GM19351 (cell line): Measurements from ENCODE around the gene PLEKHM3.

Experiments
- ATAC-seq: cut with Tn5 transposase; IDR thresholded peaks from one replicate; pipeline ENCODE4 v1.9.1; 2021; ENCODE audit warnings: mild to moderate bottlenecking, moderate library complexity; ENCODE audit not compliant: unreplicated experiment

Gene PLEKHM3

DNA sequence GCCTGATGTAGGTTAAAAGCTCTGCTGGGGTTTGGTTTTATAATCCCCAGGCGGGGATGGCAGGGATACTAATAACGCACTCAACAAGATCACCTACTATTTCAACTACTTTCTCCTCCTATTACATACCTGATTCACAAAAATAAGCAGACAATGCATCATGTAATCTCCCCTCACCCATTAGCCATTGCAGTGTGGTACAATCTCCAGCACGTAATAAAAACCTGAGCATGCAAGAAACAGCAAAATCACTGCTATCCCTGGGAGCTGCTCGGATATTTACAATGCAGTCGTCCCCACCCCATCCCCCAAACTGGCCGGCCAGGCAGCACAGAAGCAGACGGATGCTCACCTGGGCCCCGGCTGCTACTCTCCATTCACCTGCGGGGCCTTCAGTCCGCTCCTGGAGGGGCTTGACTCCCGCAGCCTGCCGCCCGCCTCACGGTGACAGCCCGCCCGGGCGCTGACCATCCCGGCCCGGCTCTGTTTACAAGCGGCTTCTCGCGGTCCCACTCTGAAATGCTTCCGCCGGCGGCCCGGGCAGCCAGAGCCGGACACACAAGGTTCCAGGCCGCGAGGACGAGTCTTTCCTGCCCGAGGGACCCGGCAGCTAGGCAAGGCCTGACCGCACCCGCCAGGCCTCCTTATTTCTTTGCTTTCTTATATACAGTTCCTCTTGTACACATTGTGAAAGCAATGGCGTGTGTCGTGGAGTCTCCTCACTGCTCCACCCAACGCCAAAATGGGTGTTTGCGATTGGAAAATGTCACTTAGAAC lies at the start of gene PLEKHM3:
PLEKHM3 (minus strand) TSS at position 491 of the 777 bp plus-strand sequence. CDS start 23,888 bp downstream, outside the sequence.
- ATAC-seq: peak; percentile 88

- ATAC-seq: no peak
These were observed 49.5 kb upstream of the PLEKHM3 start for GRCh38 chr2:208074610-208075356.

DNA sequence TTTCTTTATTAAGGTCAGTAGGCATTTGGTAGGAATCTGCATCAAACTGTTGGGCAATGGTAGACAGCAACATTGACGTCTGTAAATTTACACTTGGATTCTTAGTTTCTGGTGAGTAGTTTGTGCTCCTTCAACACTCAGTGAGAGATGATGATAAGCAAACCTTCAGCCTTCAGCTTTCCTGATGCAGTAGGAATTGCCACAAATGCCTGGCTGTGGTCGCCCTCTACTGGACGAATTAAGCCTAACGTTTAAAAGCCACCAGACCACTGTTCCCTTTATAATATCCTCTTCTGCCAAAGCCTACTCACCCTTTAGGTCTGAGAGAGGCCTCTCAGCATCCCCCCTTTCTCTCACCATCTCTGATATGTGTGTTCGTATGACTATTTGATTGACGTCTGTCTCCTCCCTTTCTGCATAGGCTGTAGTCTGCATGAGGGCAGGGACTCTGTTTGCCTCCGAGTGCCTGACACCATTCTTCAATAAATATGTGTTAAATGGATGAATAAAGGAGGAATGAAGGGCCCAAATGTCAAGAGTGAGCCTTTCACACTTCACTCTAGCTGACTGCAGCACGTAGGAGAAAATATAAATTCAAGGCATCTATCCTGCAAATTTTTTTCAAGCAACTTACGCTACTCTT lies 47.0 kb upstream of the PLEKHM3 start:
- peak; percentile 97 for ATAC-seq

- ATAC-seq: no peak
These were observed 43.9 kb upstream of the PLEKHM3 start for GRCh38 chr2:208069186-208069585.

- ATAC-seq: no peak
These were observed 40.7 kb upstream of the PLEKHM3 start for GRCh38 chr2:208066016-208066415.

- ATAC-seq: no peak
These were observed 40.1 kb upstream of the PLEKHM3 start for GRCh38 chr2:208065476-208065875.

- ATAC-seq: peak; percentile 99
These were observed 39.1 kb upstream of the PLEKHM3 start for GRCh38 chr2:208064220-208064961.

DNA sequence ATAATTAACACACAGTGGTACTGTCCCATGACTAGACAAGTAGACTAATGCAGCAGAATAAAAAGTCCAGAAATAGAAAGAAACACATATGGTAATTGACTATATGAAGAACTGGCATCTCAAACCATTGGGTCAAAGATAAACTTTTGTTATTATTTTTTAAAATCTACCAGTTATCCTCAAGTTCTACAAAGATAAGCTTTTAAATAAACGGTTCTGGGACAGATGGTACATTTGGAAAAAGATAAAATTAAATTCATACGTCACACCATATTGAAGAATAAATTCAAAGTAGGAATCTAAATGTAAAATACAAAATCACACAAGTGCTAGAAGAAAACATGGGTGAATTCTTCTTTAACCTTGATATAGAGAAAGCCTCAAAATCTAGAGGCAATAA lies 37.6 kb upstream of the PLEKHM3 start:
- no peak for ATAC-seq

GRCh38 chr2:208062113-208062512 lies 36.8 kb upstream of the PLEKHM3 start:
- ATAC-seq: no peak

DNA sequence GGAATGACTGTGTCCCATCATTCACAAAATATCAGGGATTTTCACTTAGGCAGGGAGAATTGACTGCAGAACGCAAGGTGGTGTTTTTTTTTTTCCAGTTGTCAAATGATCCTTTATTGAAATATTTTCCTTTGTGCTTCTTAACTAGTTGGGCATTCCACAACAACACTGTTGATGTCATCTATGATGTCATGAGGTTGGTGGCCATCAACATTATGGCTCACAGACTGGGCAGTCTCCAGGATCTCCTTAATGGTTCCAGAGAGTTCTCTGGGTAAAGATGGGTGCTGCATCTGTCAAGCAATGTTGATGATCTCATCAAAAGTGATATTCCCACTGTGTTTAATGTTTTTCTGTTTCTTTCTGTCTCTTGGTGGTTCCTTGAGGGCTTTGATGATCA lies 31.8 kb upstream of the PLEKHM3 start:
- ATAC-seq: no peak

- ATAC-seq: no peak
These were observed 24.1 kb upstream of the PLEKHM3 start for GRCh38 chr2:208049441-208049840.

- no peak for ATAC-seq
These were observed 23.7 kb upstream of the PLEKHM3 start for GRCh38 chr2:208049006-208049405.

DNA sequence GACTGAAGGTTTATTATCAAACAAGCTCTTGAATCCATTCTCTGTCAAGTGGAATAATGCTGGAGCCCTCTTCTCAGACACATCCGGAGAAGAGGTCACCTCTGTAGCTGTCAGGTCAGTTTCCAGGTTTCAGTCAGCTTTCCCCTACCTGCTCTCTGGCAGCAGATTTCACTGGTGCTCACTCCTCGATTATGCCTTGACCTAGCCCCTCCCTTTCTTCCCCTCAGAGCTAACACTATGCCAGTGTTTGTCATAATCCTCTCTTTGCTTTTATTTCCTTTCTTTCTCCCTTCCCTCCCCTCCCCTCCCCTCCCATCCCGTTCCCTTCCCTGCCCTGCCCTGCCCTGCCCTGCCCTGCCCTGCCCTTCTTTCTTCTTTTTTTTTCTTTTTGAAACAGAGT lies 22.5 kb upstream of the PLEKHM3 start:
- no peak for ATAC-seq

- no peak for ATAC-seq
These were observed 21.4 kb upstream of the PLEKHM3 start for GRCh38 chr2:208046686-208047085.

- no peak for ATAC-seq
These were observed 17.1 kb upstream of the PLEKHM3 start for GRCh38 chr2:208042450-208042849.

DNA sequence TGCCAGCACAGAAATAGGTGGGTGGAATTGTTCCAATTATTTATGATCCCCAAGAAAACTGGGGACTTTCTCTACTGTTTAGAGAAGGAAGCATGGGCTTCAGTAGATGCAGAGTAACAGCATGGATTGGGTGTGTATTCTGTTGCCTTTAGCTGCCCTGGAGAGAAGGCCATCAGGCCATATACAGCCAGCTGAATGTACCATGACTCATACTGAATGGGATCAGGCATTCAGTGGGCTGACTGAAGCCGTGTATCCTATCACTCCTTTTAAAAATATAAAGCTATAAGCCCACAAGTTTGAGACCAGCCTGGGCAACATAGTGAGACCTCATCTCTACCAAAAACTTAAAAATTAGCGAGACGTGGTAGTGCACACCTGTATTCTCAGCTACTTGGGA lies 16.7 kb upstream of the PLEKHM3 start:
- no peak for ATAC-seq

DNA sequence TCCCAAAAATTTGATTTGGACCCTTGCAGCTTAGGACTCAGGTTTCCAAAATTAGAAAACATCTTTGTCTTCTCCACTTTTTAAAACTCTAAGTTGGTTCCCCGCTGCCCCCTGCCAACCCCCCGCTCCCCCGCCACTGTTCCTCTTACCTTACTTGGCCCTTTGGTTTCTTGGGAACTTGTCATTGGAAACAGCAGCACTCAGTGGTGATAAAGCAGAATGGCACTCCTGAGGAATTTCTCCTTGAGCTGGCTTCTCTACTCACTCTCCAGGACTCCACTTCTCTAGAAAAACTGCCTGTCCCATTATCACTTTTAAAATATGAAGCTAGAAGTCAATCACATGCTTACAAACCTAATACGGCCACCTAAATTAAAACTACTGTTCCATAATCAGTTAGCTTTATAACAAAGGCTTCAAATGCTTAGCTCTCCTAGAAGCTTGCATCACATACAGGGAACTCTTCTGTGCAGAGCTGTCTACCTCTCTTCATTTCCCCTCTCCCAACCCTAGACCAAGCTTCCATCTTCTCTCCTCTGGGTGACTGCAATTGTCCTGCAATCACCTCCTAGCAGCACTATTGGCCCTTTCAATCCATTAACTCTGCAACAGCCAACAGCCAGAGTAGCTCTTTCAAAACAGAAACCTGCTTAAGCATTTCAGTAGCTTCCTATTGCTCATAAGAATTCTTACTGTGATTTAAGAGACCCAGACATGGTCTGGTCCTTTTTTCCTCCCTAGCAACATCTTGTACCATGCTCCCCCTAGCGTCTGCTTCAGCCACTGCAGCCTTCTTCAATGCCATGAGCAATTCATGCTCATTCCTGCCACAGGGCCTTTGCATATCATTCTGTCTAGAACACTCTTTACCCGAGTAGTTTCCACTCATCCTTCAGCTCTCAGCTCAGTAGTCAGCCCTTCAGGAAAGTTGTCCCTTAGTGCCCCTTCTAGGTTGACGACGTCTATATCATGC lies 15.2 kb upstream of the PLEKHM3 start:
- peak; percentile 83 for ATAC-seq

DNA sequence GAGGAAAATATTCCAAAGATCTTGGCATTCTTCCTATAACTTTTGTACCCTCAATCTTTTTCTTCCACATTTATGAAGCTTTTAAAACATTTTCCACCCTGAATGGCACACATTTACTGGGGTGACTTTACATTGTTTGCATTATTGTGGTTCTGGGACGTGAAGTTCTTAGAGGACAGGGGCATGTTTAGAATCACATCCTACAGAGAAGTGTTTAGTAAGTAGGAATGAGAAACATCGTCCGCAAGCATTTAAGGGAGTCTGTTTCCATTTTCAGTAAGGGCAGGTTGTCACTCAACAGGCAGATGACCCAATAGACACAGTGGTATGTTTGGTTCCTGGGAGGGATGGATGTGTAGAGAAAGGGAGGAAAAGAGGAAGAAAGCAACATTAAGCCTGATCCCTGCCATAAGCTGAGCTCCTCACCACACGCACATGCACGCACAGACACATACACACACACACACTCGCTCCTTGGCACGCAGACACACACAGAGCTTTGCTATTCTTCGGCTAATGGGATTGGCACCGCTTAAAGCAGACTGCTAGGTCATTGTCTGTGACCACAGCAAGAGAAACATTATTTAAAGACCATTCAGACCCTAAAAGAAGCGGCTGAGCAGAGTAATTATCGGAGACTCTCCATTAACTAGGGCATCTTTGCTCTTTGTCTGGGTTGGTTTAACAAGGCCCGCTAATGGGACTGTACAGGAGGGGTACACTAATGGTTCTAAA lies 14.2 kb upstream of the PLEKHM3 start:
- no peak for ATAC-seq
